HG03175 (cell line): ENCODE data around the gene OBSCN.

Experiments
- ATAC-seq: cut with Tn5 transposase; IDR thresholded peaks from one replicate; pipeline ENCODE4 v1.9.1; 2021; ENCODE audit warnings: mild to moderate bottlenecking, moderate library complexity; ENCODE audit not compliant: unreplicated experiment

Gene OBSCN

GRCh38 chr1:228426518-228427175 is 218.8 kb downstream of the OBSCN start:
- no peak for ATAC-seq

GRCh38 chr1:228428412-228428811 is 220.6 kb downstream of the OBSCN start:
- no peak for ATAC-seq
